Liver (tissue), 9 donors: ENCODE results near the gene UBE2D4. TPM values are rescaled to one million over a fixed set of nuclear protein-coding genes. Genes with fewer than 3 reads are reported as not detected.
"Not testable (repeated sequence)": the region's sequence is repeated elsewhere in the genome, so short reads cannot be mapped to it uniquely, and the experiment has no call there.

Experiments used
- DNase-seq: peaks from one replicate; pipeline ENCODE4 v3.0.0-alpha.2; 2017; ENCODE audit warnings: low spot score
- H3K27ac ChIP-seq, 2 donors: one replicate each; pipeline ENCODE4 v1.7.0; 2013; ENCODE audit warnings: inconsistent platforms in 2 of 2, low read length in 2 of 2, control low read depth in 1 of 2, low read depth in 1 of 2, mild to moderate bottlenecking in 1 of 2
- H3K27me3 ChIP-seq, 4 donors: one replicate each; pipeline versions ENCODE4 v1.6.1 to v1.7.0; 2013; ENCODE audit warnings: low read length in 3 of 4, inconsistent platforms in 1 of 4, mild to moderate bottlenecking in 1 of 4, moderate library complexity in 1 of 4; ENCODE audit not compliant: control insufficient read depth in 4 of 4, insufficient read depth in 4 of 4
- H3K36me3 ChIP-seq, 4 donors: one replicate each; pipeline versions ENCODE4 v1.6.1 to v1.7.0; 2013; ENCODE audit warnings: low read length in 3 of 4, mild to moderate bottlenecking in 3 of 4, low read depth in 1 of 4, moderate library complexity in 1 of 4; ENCODE audit not compliant: control insufficient read depth in 4 of 4, insufficient read depth in 3 of 4
- H3K4me1 ChIP-seq, 4 donors: one replicate each; pipeline versions ENCODE4 v1.6.1 to v1.7.0; 2013; ENCODE audit warnings: low read length in 3 of 4, mild to moderate bottlenecking in 3 of 4, moderate library complexity in 1 of 4; ENCODE audit not compliant: control insufficient read depth in 4 of 4, insufficient read depth in 4 of 4
- H3K4me3 ChIP-seq, 3 donors: one replicate each; pipeline versions ENCODE4 v1.6.1 to v1.7.0; 2013; ENCODE audit warnings: low read length in 3 of 3, control low read depth in 1 of 3, low read depth in 1 of 3, mild to moderate bottlenecking in 1 of 3
- H3K9ac ChIP-seq, 2 donors: one replicate each; pipeline ENCODE4 v1.7.0; 2013; ENCODE audit warnings: low read length in 2 of 2, mild to moderate bottlenecking in 2 of 2, moderate library complexity in 2 of 2, control low read depth in 1 of 2, low read depth in 1 of 2
- H3K9me3 ChIP-seq, 4 donors: one replicate each; pipeline versions ENCODE4 v1.6.1 to v1.7.0; 2013; ENCODE audit warnings: low read length in 3 of 4; ENCODE audit not compliant: control insufficient read depth in 4 of 4
- CTCF ChIP-seq: fragments of 150-350 bp; IDR thresholded peaks from 2 replicates; pipeline ENCODE4 v1.5.1; 2017; ENCODE audit warnings: improper control_type of control experiment, low read depth, low read length; ENCODE audit not compliant: missing input control
- EGR1 ChIP-seq, 2 donors: IDR thresholded peaks; 2 replicates each; pipeline ENCODE4 v1.6.1; 2016 to 2018; ENCODE audit warnings: antibody characterized with exemption in 2 of 2, low read depth in 2 of 2
- FOXA1 ChIP-seq: IDR thresholded peaks from 2 replicates; pipeline ENCODE4 v1.6.1; 2016; ENCODE audit warnings: antibody characterized with exemption
- GABPA ChIP-seq, 2 donors: IDR thresholded peaks in 1 of 2; conservative IDR thresholded peaks in 1 of 2; 2 replicates each; pipeline ENCODE4 v1.6.1; 2016; ENCODE audit warnings: antibody characterized with exemption in 2 of 2, mild to moderate bottlenecking in 1 of 2, moderate library complexity in 1 of 2
- HNF4A ChIP-seq, 2 donors: conservative IDR thresholded peaks; 2 replicates each; pipeline ENCODE4 v1.6.1; 2016; ENCODE audit warnings: antibody characterized with exemption in 2 of 2, mild to moderate bottlenecking in 2 of 2
- NR2F2 ChIP-seq: IDR thresholded peaks from 2 replicates; pipeline ENCODE4 v1.6.1; 2016; ENCODE audit warnings: antibody characterized with exemption
- RAD21 ChIP-seq, 2 donors: IDR thresholded peaks; 2 replicates each; pipeline ENCODE4 v1.6.1; 2016; ENCODE audit warnings: antibody characterized with exemption in 2 of 2, mild to moderate bottlenecking in 2 of 2
- REST ChIP-seq: IDR thresholded peaks from 2 replicates; pipeline ENCODE4 v1.6.1; 2016; ENCODE audit warnings: antibody characterized with exemption, mild to moderate bottlenecking
- SP1 ChIP-seq: IDR thresholded peaks from 2 replicates; pipeline ENCODE4 v1.6.1; 2018; ENCODE audit warnings: antibody characterized with exemption, mild to moderate bottlenecking
- TAF1 ChIP-seq: conservative IDR thresholded peaks from 2 replicates; pipeline ENCODE4 v1.6.1; 2016; ENCODE audit warnings: antibody characterized with exemption, mild to moderate bottlenecking
- WGBS: extraction: QIAGEN DNeasy Blood & Tissue Kit; methylation state at CpG from one replicate; pipeline ENCODE4 v1.1.7; 2013; 5-methylcytosine and 5-hydroxymethylcytosine counted together
- polyA plus RNA-seq, 2 donors: library from polyadenylated mRNA; stranded (reverse) in 1 of 2; unstranded in 1 of 2; fragments of 200-250 nt in 1 of 2; fragments of >200 nt in 1 of 2; fragmentation: Nextera tagmentation in 1 of 2; extraction: Ambion mirVana in 1 of 2; gene quantifications; one replicate each; pipeline versions ENCODE4 v1.2.1 to v1.2.3, GENCODE V29; 2013 to 2015
- total RNA-seq, 2 donors: library from RNA; depleted of rRNA; stranded (reverse); fragments of >200 nt; gene quantifications; one replicate each; pipeline ENCODE4 v1.2.3, GENCODE V29; 2014
- donor health status: healthy.
- donor health status: healthy.
- donor health status: healthy.
- donor health status: healthy.
- donor health status: healthy.

The UBE2D4 gene
- total and polyA plus RNA-seq, 4 donors: 5.1 to 17.9 (median 11.8) TPM

GRCh38 chr7:43898571-43898970, 27.7 kb upstream of the UBE2D4 start:
- DNase-seq, H3K27ac ChIP-seq, H3K9me3 ChIP-seq, H3K4me1 ChIP-seq, H3K9ac ChIP-seq, H3K27me3 ChIP-seq, H3K36me3 ChIP-seq, H3K4me3 ChIP-seq: not testable (repeated sequence)
- 96% methylated on average over 2 of the region's 2 CpGs for WGBS

GRCh38 chr7:43902542-43903054, 23.6 kb upstream of the UBE2D4 start:
- H3K27me3 ChIP-seq: no peaks in the 10 kb centered on the region
- H3K4me1 ChIP-seq: peaks cover 4 to 22% (median 11%) of the 10 kb centered on the region in 4 donors
- H3K36me3 ChIP-seq: no peaks in the 10 kb centered on the region
- H3K9me3 ChIP-seq: no peaks in the 10 kb centered on the region
- no peak overlapping the region for H3K9ac ChIP-seq
- no peak overlapping the region for H3K4me3 ChIP-seq
- no peak overlapping the region for H3K27ac ChIP-seq
- 97% methylated on average over 5 of the region's 5 CpGs for WGBS
- DNase-seq: no peak
- no peak for TF ChIP-seq GABPA (IDR thresholded peaks at IDR 0.05 in 1 of 2, conservative IDR thresholded peaks at IDR 0.05 in 1 of 2)

GRCh38 chr7:43904533-43905208, 21.6 kb upstream of the UBE2D4 start:
- Histone ChIP-seq H3K27ac (peak overlapping the region; percentile 74 to 85), H3K36me3 (no peaks in the 10 kb centered on the region), H3K4me1 (peaks cover 4 to 22% (median 11%) of the 10 kb centered on the region in 4 donors), H3K4me3 (no peak overlapping the region), H3K9ac (no peak overlapping the region), H3K9me3 (no peaks in the 10 kb centered on the region), H3K27me3 (no peaks in the 10 kb centered on the region)
- no peak for TF ChIP-seq HNF4A (conservative IDR thresholded peaks at IDR 0.05)
- TF ChIP-seq SP1: no peak
- no peak for TF ChIP-seq NR2F2
- no peak for TF ChIP-seq EGR1 (IDR thresholded peaks at IDR 0.05; ENCODE audit: low read depth in 2 of 2)
- no peak for TF ChIP-seq REST
- no peak for TF ChIP-seq CTCF
- no peak for TF ChIP-seq RAD21 (IDR thresholded peaks at IDR 0.05)
- no peak for TF ChIP-seq TAF1
- TF ChIP-seq FOXA1: no peak
- no peak for TF ChIP-seq GABPA (IDR thresholded peaks at IDR 0.05 in 1 of 2, conservative IDR thresholded peaks at IDR 0.05 in 1 of 2)
- WGBS: 90% methylated on average over 5 of the region's 5 CpGs
- DNase-seq: no peak
